Amygdala (tissue), 56 donors: ENCODE measurements around the gene GUCD1.

Experiments
- DNase-seq, 56 donors: peaks; one replicate each; lab custom pipeline; 2025; lab: John Stamatoyannopoulos, UW

GUCD1 gene

DNA sequence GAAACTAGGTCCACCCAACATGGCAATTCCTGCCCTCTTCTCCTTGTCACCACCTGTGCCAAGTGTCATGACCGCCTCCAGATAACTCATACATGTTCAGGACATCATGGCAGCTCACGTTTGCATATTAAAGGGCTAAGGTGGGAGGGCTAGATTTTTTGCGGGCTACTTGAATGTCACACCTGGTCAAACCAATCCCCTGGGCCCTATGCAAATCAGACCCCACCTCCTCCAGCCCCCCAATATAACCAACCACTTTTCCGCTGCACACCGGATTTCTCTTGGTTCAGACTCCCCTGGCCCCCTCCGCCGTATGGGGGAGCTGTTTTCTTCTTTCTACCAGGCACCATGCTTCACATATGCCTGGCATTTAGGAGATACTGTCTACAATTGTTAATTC, 47.2 kb downstream of the GUCD1 start:
- no peak for DNase-seq

DNA sequence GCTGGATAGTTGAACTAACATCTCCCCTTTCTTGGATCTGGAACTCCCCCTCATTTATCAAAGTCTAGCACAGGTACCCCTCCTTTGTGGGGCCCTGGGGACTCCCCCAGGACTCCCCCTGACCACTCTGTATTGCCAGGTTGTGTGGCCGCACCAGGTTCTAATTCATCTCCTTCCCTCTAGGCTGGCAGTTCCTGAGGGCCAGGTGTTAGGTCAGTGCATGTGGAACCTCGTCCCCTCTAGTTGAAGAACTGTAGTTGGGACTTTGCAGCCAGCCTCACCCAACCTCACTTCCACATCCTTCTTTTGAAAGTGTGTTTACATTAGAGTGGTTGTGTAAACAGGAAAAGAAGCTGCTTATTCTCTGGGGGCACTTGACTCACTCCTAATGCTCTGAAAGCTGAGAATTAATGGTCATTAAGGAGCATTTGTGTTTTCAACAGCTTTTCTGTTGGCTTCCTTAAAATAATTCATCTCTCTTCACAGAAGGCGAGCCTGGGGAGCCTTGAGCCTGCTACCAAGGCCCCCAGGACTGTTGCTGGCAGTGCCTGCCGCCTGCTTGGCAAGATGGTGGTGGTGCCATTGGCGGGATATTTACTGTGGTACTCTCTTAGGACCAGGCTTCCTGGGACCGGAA, 48.0 kb downstream of the GUCD1 start:
- DNase-seq = no peak

DNA sequence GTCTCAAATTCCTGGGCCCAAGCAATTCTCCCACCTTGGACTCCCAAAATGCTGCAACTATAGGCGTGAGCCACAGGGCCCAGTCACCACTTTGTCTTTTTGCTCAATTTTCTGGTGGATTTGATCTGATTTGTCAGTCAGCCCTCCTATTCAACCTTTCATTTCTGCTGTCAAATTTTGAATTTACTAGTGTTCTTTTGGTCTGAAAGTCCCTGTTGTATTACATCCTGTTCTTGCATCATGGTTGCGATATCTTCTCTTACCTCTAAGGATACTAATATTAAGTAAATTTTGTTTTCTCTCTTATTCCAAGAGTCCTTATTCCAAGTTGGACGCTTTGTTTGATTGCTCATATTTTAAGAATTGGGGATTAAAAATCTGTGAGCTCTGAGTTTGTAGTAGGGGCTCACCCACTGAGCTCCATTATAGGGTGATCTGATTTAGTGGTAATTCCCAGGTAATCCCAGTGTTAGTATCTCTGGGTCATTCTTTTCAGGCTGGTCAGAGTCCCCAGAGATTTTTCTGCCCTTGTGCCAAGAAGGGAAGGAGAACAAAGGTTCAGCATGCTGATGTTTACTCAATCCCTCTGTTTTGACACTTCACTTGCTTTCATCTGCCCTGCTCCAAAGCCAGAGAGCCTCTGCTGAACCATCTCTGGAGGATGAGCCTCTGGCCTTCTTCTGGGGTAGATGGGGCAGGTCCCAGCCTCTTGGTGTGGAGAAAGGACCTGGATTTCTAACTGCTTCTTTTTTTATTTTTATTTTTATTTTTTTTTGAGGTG, 49.8 kb downstream of the GUCD1 start:
- DNase-seq = no peak

DNA sequence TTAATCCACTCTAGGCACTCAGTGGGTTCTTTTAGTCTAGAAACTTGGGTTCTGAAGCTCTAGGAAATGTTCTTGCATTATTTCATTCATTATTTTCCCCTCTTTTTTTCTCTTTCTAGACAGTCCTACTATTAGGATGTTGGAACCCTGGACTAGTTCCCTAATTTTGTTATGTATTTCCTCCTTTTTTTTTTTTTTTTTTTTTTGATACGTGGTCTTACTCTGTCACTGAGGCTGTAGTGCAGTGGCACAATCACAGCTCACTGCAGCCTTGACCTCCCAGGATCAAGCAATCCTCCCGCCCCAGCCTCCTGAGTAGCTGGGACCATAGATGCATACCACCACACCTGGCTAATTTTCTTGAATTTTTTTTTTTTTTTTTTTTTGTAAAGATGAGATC, 50.4 kb downstream of the GUCD1 start:
- DNase-seq = no peak

DNA sequence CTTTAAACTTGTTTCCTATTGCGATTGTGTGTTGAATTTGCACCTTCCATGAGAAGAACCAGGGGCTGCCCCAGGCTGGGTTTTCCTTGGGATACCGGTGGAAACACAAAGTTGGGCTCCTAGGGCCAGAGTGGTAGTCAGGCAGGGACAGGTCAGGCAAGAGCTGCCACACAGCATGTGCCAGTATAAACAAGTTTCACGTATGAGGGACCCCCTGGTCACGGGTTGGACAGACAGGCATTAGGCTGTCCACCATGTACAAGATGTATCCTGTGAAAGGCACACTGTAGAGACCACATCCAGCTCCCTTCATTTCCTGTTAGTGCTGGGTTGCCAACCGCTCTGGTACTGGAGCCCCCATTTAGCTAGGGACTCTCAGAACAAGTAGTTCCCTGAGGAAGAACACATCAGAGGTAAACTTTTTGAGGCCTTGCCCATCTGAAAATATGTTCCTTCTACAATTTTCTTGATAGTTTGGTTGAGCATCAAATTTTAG, 51.0 kb downstream of the GUCD1 start:
- DNase-seq = no peak

DNA sequence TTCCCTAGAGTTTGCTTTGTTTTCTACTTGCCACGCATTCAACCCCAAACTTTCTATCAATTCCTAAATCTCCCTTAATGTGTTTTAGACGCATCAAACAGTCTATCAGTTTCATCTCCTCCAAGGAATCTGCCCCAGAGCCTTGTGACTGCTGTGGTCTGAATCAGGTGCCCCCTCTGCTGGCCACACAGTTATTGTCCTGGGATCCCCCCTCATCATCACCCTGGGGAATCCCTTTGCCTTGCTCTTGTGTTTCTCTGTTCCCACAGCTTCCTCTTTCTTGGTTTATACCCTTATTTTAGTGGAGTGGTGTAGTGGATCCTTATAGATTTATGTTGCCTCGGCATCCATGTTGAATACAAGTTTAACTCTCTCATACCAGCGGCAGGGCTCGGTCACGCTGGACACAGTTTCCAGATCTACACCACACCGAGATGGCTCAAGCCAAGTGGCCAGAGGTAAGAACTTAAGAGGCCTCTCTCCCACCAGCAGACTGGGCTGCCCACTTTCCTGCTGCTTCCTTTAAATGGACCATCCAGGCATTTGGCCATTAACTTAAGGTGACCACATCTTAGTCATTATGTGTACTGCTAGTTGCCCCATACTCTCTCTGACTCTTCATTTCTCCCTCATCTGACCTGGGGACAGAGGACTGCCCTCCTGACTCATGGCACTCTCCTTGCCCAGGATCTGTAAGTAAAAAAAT, 51.6 kb downstream of the GUCD1 start:
- peak in 16 of 56 donors; percentile 4 to 68 (median 16) for DNase-seq

DNA sequence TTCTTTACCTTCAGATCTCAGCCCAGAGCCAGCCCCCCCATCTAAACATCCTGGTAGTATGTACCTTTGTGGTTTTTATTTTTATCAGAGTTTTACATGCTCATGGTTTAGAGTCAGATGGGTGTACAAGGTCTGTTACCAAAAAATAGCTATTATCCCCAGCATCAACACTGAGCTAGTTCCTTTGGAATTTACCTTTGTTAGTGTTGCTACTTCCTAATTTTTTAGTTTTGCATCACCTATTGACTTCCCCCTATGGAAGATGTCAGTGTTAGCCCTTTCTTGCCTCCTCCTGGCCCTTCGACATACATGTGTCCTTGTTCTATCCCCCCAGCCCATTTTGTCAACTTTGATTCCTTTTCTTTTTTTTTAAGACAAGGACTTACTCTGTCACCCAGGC, 52.4 kb downstream of the GUCD1 start:
- no peak for DNase-seq

DNA sequence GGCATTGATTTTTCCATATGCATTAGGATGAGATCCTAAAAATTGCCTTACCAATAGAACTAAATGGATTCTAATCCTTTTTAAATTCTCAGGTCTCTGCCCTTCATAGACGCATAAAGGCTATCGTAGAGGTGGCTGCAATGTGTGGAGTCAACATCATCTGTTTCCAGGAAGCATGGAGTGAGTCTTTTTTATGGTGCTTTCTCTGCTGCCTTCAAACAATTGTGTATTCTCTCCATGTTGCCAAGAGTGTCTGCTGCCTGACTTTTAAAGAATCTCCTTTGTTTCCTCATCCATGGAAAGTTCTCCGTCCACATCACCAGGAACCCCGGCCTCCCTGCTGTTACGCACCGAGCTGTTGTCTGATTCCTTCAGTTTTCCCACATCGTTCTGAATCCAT, 52.9 kb downstream of the GUCD1 start:
- DNase-seq = no peak

DNA sequence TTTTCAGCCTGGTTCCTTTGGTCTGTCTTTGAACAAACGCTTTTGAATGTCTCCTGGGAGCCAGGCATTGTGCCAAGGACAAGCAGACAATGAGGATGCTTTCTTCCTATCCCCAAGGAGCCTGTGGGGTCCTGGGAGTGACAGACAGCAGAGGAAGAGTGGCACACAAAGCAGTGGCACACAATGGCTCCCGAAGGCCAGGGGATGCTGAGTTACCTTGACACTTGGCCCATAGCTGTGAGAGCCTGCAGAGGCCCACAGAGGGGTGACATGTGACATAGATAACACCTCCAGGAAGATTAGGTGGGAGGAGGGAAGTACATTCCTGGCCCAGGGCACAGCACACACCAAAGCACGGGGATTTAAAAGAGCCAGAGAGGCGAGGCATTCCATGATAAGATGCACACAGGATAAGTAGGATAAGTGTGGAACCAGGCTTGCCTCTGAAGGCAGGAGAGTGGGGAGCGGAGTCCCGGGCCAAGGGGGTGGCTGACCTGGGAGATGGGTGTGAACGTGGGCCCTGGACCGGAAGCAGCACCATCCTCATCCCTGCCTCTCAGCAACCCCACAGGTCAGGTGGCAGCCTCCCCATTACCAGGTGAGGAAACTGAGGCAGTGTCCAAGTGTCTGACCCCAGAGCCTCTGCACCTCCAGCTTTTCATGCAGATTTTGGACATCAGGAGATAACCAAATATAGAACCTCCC, 53.5 kb downstream of the GUCD1 start:
- DNase-seq = no peak

DNA sequence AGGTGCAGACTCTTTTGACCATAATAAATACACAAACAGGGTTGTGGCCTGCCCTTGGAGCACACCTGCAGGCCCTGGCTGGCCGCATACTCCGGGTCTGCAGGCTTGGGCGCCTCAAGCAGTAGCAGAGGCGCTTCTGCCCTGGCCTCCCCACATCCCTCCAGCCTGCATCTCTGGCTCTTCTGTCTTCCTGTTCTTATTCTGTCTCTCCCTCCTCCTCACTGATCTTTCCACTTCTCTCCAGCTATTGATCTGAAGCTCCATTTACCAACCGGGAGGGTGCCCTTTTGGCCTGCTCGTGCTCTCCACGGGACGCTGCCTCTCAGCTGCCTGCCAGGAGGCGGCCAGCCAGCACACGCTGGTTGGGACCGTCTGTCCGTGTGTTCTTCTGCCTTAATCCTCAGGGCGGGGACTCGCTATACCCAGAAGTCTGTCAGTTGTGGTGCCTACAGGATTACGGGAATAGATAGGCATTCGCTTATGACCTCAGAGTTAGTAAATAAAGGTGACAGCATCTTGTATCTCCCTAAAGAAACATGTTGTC, 54.6 kb downstream of the GUCD1 start:
- DNase-seq = no peak

DNA sequence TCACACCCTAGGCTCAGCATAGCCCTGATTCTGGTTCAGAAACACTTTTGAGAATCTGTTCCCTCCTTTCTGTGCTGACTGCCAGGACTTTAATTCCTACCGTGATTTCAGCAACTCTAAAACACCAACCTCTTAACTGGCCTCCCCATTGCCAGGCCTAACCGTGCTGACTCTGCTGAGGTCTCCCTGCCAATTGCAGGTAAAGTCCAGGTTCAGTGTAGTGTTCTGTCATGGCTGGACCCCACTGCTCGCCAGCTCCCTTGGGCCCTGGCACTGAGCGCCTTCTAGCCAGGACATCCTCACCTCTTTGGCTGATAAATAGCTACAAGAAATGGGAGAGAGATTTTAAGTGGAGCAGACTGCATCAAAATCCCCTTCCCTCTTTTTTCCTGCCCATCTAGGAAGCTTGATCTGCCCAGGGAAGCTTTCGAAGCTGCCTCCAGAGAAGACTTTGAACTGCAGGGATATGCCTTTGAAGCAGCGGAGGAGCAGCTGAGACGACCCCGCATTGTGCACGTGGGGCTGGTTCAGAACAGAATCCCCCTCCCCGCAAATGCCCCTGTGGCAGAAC, 55.1 kb downstream of the GUCD1 start:
- no peak for DNase-seq

DNA sequence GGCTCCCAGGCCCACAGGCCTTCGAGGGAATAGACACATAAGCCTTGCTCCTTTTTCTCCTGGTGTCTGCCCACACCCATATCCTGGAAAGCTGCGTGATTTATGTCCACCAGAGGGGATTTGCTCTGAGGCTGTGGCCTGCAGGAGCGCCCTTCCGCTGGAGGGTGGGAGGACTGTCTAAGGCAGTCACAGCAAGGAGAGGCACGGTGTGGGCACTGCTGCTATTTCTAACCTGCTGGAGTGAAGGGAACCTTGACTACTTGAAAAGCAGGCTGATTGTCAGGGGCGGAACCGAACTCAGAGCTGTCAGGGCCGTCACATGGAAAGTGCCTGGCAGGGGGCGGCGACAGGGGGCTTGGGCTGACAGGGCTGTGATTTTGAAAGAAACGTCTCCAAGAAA, 56.1 kb downstream of the GUCD1 start:
- DNase-seq = no peak

DNA sequence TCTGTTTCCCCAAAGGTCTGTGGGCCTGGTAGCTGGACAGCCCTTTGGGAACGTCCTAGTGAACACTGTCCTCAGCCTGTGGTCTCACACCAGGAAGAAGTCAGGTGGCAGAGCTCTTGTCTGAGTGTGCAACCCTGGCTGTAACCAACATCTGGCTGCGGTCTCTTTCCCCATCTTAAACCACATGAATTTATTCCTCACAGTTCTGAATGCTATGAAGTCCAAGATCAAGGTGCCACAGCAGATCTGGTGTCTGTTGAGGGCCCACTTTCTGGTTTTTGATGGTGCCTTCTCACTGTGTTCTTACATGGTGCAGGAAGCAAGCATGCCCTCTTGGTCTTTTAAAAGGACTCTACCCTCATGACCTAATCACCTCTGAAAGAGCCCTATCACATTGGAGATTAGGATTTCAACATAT, 57.1 kb downstream of the GUCD1 start:
- DNase-seq = no peak

DNA sequence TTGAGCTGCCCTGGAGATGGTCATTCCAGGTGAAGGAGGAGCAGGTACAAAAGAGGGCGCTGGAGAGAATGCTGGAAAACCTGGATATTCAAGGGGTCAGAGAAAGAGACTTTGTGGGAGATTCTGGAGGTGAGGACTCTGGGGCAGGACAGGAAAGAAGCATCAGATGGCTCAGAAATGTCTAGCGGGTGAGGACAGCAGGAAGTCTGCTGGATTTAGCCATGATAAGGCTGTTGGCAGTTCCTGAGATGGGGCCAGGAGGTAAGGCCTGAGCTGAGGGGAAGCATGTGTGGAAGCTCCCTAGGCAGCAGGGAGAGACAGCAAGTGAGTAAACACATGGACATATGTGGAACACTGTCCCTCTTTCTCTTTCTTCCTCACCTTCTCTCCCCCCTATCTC, 58.3 kb downstream of the GUCD1 start:
- DNase-seq = no peak

DNA sequence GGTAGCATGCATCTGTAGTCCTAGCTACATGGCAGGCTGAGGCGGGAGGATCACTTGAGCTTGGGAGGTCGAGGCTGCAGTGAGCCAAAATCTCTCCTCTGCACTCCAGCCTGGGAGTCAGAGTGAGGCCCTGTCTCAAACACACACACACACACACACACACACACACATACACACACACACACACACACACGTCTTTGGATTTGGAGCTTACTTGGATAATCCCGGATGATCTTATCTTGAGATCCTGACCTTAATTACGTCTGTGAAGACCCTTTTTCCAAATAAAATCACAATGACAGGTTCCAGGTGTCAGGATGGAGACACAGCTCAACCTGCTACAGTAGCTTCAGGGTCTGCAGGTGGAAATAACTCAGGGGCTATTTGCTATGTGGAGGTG, 58.7 kb downstream of the GUCD1 start:
- DNase-seq = no peak

DNA sequence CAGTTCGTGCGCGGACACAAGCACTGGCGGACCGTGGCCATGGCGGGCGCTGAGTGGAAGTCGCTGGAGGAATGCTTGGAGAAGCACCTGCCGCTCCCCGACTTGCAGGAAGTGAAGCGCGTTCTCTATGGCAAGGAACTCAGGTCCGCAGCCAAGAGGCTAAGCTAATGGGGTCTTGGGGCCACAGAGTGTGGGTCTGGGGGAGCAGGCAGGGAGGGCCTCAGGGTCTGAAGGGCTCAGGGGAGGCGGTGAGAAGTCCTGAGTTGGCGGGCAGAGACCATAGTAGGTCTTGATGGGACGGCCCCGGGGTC, 59.6 kb downstream of the GUCD1 start:
- DNase-seq = no peak

DNA sequence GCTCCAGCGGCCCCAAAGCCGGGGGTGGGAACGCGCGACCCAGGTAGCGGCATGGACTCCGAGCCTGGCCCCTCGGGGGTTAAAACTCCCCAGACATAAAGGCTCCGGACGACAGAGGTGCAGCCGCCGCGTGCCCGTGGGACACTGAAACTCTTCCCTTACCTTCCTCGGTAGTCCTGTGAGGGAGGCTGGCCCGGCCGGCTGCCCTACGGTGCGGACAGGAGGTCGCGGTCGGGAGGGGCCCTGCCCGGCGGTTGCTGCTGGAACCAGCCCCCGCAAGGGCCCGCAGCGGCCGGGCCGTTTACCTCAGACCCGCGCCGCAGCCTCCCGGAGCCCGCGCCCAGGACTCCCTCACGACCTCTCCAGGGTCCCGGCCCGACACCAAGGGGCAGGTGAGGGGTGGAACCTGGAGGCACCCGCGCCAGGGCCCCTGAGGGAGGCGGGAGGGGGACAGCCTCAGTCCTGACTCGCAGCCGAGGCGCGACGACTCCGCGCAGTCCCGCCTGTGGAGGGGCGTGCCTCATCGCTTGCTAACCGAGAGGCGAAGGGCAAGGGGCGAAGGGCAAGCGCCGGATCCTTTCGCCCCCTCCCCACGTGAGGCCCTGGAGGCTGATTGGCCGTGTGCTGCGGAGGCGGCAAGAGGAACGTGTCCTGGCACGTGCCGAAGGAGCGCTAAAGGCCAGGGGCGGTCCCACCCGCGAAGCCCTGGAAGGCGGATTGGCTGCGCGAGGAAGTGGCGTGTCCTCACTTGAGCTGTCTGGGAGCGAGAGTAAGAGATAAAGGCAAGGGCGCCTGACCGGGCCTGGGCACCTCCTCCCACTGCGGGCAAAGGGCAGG, 60.2 kb downstream of the GUCD1 start, which contains the start of gene UPB1:
UPB1 (plus strand) TSS at position 805 of the 837 bp plus-strand sequence. CDS start 72 bp downstream, outside the sequence.
- DNase-seq = no peak

DNA sequence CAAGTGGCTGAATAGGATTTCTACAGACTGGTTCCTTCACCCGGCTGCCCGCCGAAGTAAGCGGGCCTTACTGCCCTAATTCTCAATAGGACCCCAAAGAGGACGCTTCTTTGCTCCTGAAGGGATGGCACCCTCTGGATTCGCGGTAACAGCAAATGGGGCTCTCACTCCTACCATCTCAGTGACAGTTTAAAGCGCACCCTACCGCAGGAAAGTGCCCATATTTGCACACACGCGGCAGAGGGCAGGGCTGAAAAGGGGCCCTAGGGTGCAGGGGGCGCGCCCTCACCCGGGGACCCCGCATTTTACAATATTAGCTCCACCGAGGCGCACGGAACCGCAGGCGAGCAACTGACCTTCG, 60.8 kb downstream of the GUCD1 start:
- DNase-seq = no peak

DNA sequence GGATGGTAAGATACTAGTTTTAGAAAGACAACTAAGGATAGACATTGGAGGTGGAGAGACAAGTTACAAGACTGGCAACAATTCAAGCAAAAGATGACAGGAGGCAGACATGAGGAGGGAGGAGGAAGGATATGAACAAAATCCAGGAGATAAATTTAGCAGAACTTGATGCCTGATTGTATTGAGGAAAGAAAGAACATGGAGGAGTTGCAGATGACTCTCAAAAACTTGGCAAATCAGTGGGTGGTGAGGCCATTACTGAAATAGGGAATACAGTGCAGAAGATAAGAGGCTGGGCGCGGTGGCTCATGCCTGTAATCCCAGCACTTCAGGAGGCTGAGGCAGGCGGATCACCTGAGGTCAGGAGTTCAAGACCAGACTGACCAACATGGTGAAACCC, 62.5 kb downstream of the GUCD1 start:
- DNase-seq = no peak
